Neural progenitor cell (in vitro differentiated cells): Measurements from ENCODE around the gene WDFY2. TPM values are rescaled to one million over a fixed set of nuclear protein-coding genes. Genes with fewer than 3 reads are reported as not detected.
"Not testable (repeated sequence)": the region's sequence is repeated elsewhere in the genome, so short reads cannot be mapped to it uniquely, and the experiment has no call there.

Experiments
- DNase-seq: peaks from one replicate; pipeline ENCODE4 v3.0.0-alpha.2; 2016; ENCODE audit warnings: low spot score
- H2AFZ ChIP-seq: fragments of 200-600 bp; sonication (generic); replicated peaks from 2 replicates; pipeline ENCODE4 v1.6.1; 2016; ENCODE audit warnings: antibody characterized with exemption
- H3F3A ChIP-seq: fragments of 200-600 bp; sonication (generic); 2 replicates; pipeline ENCODE4 v1.6.1; 2016; ENCODE audit warnings: antibody characterized with exemption, low read depth
- H3K27ac ChIP-seq: fragments of 200-600 bp; sonication (generic); 2 replicates; pipeline ENCODE4 v1.5.1; 2016; ENCODE audit warnings: mild to moderate bottlenecking
- H3K27me3 ChIP-seq: fragments of 200-600 bp; sonication (generic); 2 replicates; pipeline ENCODE4 v1.6.1; 2016; ENCODE audit warnings: mild to moderate bottlenecking, moderate library complexity
- H3K36me3 ChIP-seq: fragments of 200-600 bp; sonication (generic); 2 replicates; pipeline ENCODE4 v1.5.1; 2016
- H3K4me1 ChIP-seq: fragments of 200-600 bp; sonication (generic); 2 replicates; pipeline ENCODE4 v1.6.1; 2016; ENCODE audit warnings: mixed run types
- H3K4me2 ChIP-seq: fragments of 200-600 bp; sonication (generic); 2 replicates; pipeline ENCODE4 v1.6.1; 2016
- H3K4me3 ChIP-seq: fragments of 200-600 bp; sonication (generic); 2 replicates; pipeline ENCODE4 v1.5.1; 2016
- H3K79me2 ChIP-seq: fragments of 200-600 bp; sonication (generic); 2 replicates; pipeline ENCODE4 v1.6.1; 2016; ENCODE audit warnings: low read depth
- H3K9ac ChIP-seq: fragments of 200-600 bp; sonication (generic); 2 replicates; pipeline ENCODE4 v1.6.1; 2016
- H3K9me3 ChIP-seq: fragments of 200-600 bp; sonication (generic); 2 replicates; pipeline ENCODE4 v1.5.1; 2016; ENCODE audit warnings: low read depth
- H4K20me1 ChIP-seq: fragments of 200-600 bp; sonication (generic); 2 replicates; pipeline ENCODE4 v1.6.1; 2016; ENCODE audit warnings: low read depth
- H3K27ac Mint-ChIP-seq: 3 replicates; pipeline ENCODE4 v1.8.0; 2021; ENCODE audit warnings: mixed read lengths
- H3K27me3 Mint-ChIP-seq: 2 replicates; pipeline ENCODE4 v1.8.0; 2022; ENCODE audit warnings: low read depth, mild to moderate bottlenecking, inconsistent platforms, moderate library complexity, mixed read lengths; ENCODE audit not compliant: insufficient read depth
- H3K36me3 Mint-ChIP-seq: 3 replicates; pipeline ENCODE4 v1.8.0; 2021; ENCODE audit warnings: mixed read lengths
- H3K4me1 Mint-ChIP-seq: 3 replicates; pipeline ENCODE4 v1.8.0; 2021; ENCODE audit warnings: mixed read lengths
- H3K4me3 Mint-ChIP-seq: 3 replicates; pipeline ENCODE4 v1.8.0; 2021; ENCODE audit warnings: mild to moderate bottlenecking, moderate library complexity, mixed read lengths
- H3K9me3 Mint-ChIP-seq: 3 replicates; pipeline ENCODE4 v1.8.0; 2020; ENCODE audit warnings: mixed read lengths
- CTCF ChIP-seq: fragments of 200-600 bp; sonication (generic); IDR thresholded peaks from 2 replicates; pipeline ENCODE4 v1.5.1; 2017; ENCODE audit warnings: antibody characterized with exemption, mild to moderate bottlenecking
- EZH2 ChIP-seq: fragments of 200-600 bp; sonication (generic); IDR thresholded peaks from 2 replicates; pipeline ENCODE4 v1.6.1; 2017; ENCODE audit warnings: antibody characterized with exemption, mild to moderate bottlenecking, moderate library complexity
- EZH2phosphoT487 ChIP-seq: fragments of 200-600 bp; sonication (generic); IDR thresholded peaks from 2 replicates; pipeline ENCODE4 v1.6.1; 2017; ENCODE audit warnings: antibody characterized with exemption
- total RNA-seq: library from RNA; depleted of rRNA; stranded (reverse); fragments of >200 nt; gene quantifications from 2 replicates; pipeline ENCODE4 v1.2.3, GENCODE V29; 2015; ENCODE audit warnings: low replicate concordance

The WDFY2 gene
- total RNA-seq, 1 donor from 2014 or later: 18.3 TPM

DNA sequence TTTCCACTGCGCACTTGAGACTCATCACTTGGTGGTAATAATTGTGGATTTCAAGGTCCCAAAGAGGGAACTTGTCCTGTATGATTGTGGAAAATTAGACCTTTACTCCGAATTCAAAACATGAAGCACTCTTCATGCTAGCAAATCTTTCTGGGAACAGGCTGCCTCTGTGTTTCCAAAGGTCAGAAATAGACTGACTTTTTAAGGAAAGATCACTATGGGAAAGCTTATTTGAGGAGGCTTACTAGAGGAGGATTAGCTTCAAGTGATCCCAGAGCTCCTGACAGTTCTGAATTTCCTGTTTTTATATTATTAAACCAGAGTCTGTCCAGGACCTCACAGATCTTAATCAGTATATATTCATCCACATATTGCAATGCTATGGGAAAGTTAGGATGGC lies 5.5 kb downstream of the WDFY2 start:
- H3K79me2 ChIP-seq: peaks cover 99% of the 10 kb centered on the region
- no peak overlapping the region for H2AFZ ChIP-seq
- TF ChIP-seq EZH2phosphoT487 (no peak), CTCF (no peak), EZH2 (no peak)
- peaks cover 61% of the 10 kb centered on the region for H3K4me1 Mint-ChIP-seq
- H3K4me1 ChIP-seq: peaks cover 61% of the 10 kb centered on the region
- peaks cover 26% of the 10 kb centered on the region for H3F3A ChIP-seq
- H3K4me3 Mint-ChIP-seq: no peak overlapping the region
- H3K27me3 Mint-ChIP-seq: no peaks in the 10 kb centered on the region
- peaks cover 3% of the 10 kb centered on the region for H3K36me3 Mint-ChIP-seq
- H3K27ac ChIP-seq: peak overlapping the region; percentile 38
- no peaks in the 10 kb centered on the region for H3K36me3 ChIP-seq
- no peaks in the 10 kb centered on the region for H3K9me3 Mint-ChIP-seq
- no peaks in the 10 kb centered on the region for H3K27me3 ChIP-seq
- H3K27ac Mint-ChIP-seq: peak overlapping the region; percentile 91
- H4K20me1 ChIP-seq: peaks cover 67% of the 10 kb centered on the region
- peak overlapping the region; percentile 82 for H3K4me2 ChIP-seq
- DNase-seq: no peak
- H3K9ac ChIP-seq: no peak overlapping the region
- H3K9me3 ChIP-seq: no peaks in the 10 kb centered on the region
- no peak overlapping the region for H3K4me3 ChIP-seq

DNA sequence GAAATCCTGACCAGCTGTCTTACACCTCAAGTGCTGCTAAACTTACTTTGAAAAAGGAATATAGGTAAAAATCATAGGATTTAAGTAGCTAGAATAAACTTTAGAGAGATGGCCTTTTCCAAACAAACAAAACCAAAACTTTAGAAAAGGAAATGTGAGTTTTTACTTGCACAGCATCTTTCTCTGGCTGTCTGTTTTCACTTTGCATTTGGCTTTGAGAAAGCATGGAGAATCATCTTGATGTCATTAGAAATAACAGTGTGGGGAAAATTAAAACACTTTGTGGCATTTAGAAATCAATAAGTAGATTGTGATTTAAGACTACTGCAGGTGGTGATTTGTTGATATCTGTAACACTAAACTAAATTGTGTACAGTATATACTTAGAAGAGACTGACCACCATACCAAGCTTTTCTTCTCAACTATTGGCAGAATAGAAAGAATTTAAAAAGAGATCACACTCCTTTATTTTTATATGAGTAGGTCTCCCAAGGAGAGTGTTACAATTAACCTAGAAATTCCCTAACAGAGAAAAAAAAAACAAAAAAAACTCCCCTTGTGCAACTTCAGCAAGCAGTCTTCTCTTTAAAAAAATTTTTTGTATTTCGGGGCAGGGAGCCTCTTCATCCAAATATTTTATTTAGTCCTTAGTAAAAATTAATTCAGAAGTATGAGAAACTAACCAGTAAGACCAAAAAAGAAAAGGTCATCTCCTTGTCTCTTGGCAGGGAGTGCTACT lies 6.1 kb downstream of the WDFY2 start:
- no peaks in the 10 kb centered on the region for H3K27me3 Mint-ChIP-seq
- peak overlapping the region; percentile 28 for H3K4me3 Mint-ChIP-seq
- no peaks in the 10 kb centered on the region for H3K9me3 ChIP-seq
- no peak overlapping the region for H3K9ac ChIP-seq
- no peak overlapping the region for H3K4me3 ChIP-seq
- no peaks in the 10 kb centered on the region for H3K27me3 ChIP-seq
- DNase-seq: no peak
- no peak overlapping the region for H2AFZ ChIP-seq
- peak overlapping the region; percentile 82 for H3K4me2 ChIP-seq
- H3F3A ChIP-seq: peaks cover 20% of the 10 kb centered on the region
- no peak overlapping the region for H3K27ac ChIP-seq
- H3K79me2 ChIP-seq: peaks cover 100% of the 10 kb centered on the region
- no peaks in the 10 kb centered on the region for H3K36me3 ChIP-seq
- H3K4me1 ChIP-seq: peaks cover 62% of the 10 kb centered on the region
- H4K20me1 ChIP-seq: peaks cover 71% of the 10 kb centered on the region
- peaks cover 65% of the 10 kb centered on the region for H3K4me1 Mint-ChIP-seq
- H3K36me3 Mint-ChIP-seq: peaks cover 1% of the 10 kb centered on the region
- H3K9me3 Mint-ChIP-seq: no peaks in the 10 kb centered on the region
- no peak overlapping the region for H3K27ac Mint-ChIP-seq
- TF ChIP-seq EZH2 (no peak), EZH2phosphoT487 (no peak)

- Histone ChIP-seq H3K27me3 (no peaks in the 10 kb centered on the region), H3K4me3 (no peak overlapping the region), H3K36me3 (no peaks in the 10 kb centered on the region), H3K9ac (no peak overlapping the region), H3K9me3 (no peaks in the 10 kb centered on the region), H4K20me1 (peaks cover 70% of the 10 kb centered on the region), H2AFZ (no peak overlapping the region), H3K4me1 (peaks cover 62% of the 10 kb centered on the region), H3F3A (peaks cover 19% of the 10 kb centered on the region), H3K79me2 (peaks cover 100% of the 10 kb centered on the region), H3K4me2 (no peak overlapping the region), H3K27ac (no peak overlapping the region)
- no peaks in the 10 kb centered on the region for H3K36me3 Mint-ChIP-seq
- H3K4me1 Mint-ChIP-seq: peaks cover 63% of the 10 kb centered on the region
- no peak overlapping the region for H3K27ac Mint-ChIP-seq
- no peak for TF ChIP-seq EZH2
- no peak for TF ChIP-seq CTCF
- TF ChIP-seq EZH2phosphoT487: no peak
- no peaks in the 10 kb centered on the region for H3K27me3 Mint-ChIP-seq
- no peaks in the 10 kb centered on the region for H3K9me3 Mint-ChIP-seq
- no peak overlapping the region for H3K4me3 Mint-ChIP-seq
- DNase-seq: no peak
These were observed 6.8 kb downstream of the WDFY2 start for GRCh38 chr13:51590971-51591627.

DNA sequence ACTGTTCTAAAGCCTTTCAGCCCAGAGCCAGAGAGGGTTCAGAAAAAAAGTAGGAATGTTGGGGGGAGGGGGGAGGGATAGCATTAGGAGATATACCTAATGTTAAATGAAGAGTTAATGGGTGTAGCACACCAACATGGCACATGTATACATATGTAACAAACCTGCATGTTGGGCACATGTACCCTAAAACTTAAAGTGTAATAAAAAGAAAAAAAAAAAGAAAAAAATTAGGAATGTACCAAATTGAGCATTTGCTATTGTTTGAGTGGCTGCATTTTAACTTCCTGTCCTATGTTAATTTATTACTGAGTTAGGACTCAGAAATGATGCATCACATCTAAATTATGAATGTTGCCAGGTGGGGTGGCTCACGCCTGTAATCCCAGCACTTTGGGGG lies 7.7 kb downstream of the WDFY2 start:
- H3K9me3 ChIP-seq, H3K36me3 Mint-ChIP-seq, H3K27me3 Mint-ChIP-seq, H3K4me2 ChIP-seq, H3K27ac Mint-ChIP-seq, H3K9me3 Mint-ChIP-seq, H3K36me3 ChIP-seq, H3K4me3 Mint-ChIP-seq, H2AFZ ChIP-seq, DNase-seq, H3K27ac ChIP-seq, H3K27me3 ChIP-seq, H3K4me3 ChIP-seq, H3K9ac ChIP-seq: not testable (repeated sequence)
- peaks cover 68% of the 10 kb centered on the region for H3K4me1 Mint-ChIP-seq
- Histone ChIP-seq H4K20me1 (peaks cover 74% of the 10 kb centered on the region), H3K4me1 (peaks cover 60% of the 10 kb centered on the region), H3F3A (peaks cover 19% of the 10 kb centered on the region), H3K79me2 (peaks cover 100% of the 10 kb centered on the region)
